Kidney (tissue), 14 donors: ENCODE measurements around the gene OLFM3. TPM values are rescaled to one million over a fixed set of nuclear protein-coding genes. Genes with fewer than 3 reads are reported as not detected.

Source experiments
- DNase-seq, 5 donors: peaks; one replicate each; pipeline ENCODE4 v3.0.0-alpha.2; 2013 to 2020
- FAIRE-seq: peaks from 2 replicates; lab custom pipeline; 2012; peaks lifted over from hg19 to GRCh38; lab: Jason Lieb, UNC
- H3K27ac ChIP-seq, 2 donors: one replicate each; pipeline ENCODE4 v1.7.0; 2013; ENCODE audit warnings: low read depth in 2 of 2, low read length in 2 of 2, inconsistent platforms in 1 of 2
- H3K27me3 ChIP-seq: one replicate; pipeline ENCODE4 v1.7.1; 2013; ENCODE audit warnings: low read length, inconsistent platforms; ENCODE audit not compliant: control insufficient read depth, insufficient read depth
- H3K36me3 ChIP-seq, 3 donors: one replicate each; pipeline versions ENCODE4 v1.7.0 to v1.7.1; 2013; ENCODE audit warnings: low read length in 3 of 3, control low read depth in 1 of 3, inconsistent platforms in 1 of 3; ENCODE audit not compliant: insufficient read depth in 3 of 3, control insufficient read depth in 2 of 3
- H3K4me1 ChIP-seq, 3 donors: one replicate each; pipeline versions ENCODE4 v1.7.0 to v1.7.1; 2013; ENCODE audit warnings: low read length in 3 of 3, inconsistent platforms in 1 of 3, low read depth in 1 of 3; ENCODE audit not compliant: control insufficient read depth in 2 of 3, insufficient read depth in 2 of 3
- H3K4me3 ChIP-seq, 3 donors: one replicate each; pipeline versions ENCODE4 v1.7.0 to v1.8.1; 2013; ENCODE audit warnings: low read length in 3 of 3, control low read depth in 1 of 3, inconsistent platforms in 1 of 3
- H3K9ac ChIP-seq, 3 donors: one replicate each; pipeline versions ENCODE4 v1.7.0 to v1.7.1; 2013; ENCODE audit warnings: low read length in 3 of 3, control low read depth in 1 of 3, inconsistent platforms in 1 of 3
- H3K9me3 ChIP-seq, 3 donors: one replicate each; pipeline versions ENCODE4 v1.7.0 to v1.7.1; 2013; ENCODE audit warnings: low read length in 3 of 3, control low read depth in 1 of 3, inconsistent platforms in 1 of 3; ENCODE audit not compliant: control insufficient read depth in 2 of 3, insufficient read depth in 1 of 3
- intact Hi-C: fragments of 100-400 bp; cut with DNase I; formaldehyde crosslinking; loops from one replicate; pipeline ENCODE4 v1.11.1; 2022
- polyA plus RNA-seq: library from polyadenylated mRNA; stranded (reverse); fragments of 350-450 nt; fragmentation: Illumina TruSeq; extraction: RNeasy Lipid Tissue Mini Kit (QIAGEN cat#74804); gene quantifications from one replicate; pipeline ENCODE4 v1.2.3, GENCODE V29; 2014; ENCODE audit warnings: low read depth, low replicate concordance; ENCODE audit not compliant: insufficient read depth
- total RNA-seq: library from RNA; stranded (reverse); fragmentation: NEBNext Ultra II Directional; extraction: Animal tissue kit (Norgen Biotek cat#: 25700); gene quantifications from one replicate; pipeline ENCODE4 v1.2.1, GENCODE V29; 2021
- TF ChIP-seq, protein P1 (sequence below): IDR thresholded peaks from 3 replicates; pipeline ENCODE4 v1.5.1; 2012; ENCODE audit warnings: mild to moderate bottlenecking, moderate library complexity, borderline replicate concordance; ENCODE audit not compliant: insufficient read depth; ENCODE audit errors: extremely low read depth
- donor health status: control.
- donor health status: control.
- donor health status: control.
- donor health status: control.
- donor health status: control.
- donor health status: DM: yes; HTN: yes; CAD: no.
- donor health status: Normal renal cell carcinoma (clear cell type).

OLFM3 gene
- total and polyA plus RNA-seq, 2 donors from 2014 or later: 0.41 TPM; not detected in 1

DNA sequence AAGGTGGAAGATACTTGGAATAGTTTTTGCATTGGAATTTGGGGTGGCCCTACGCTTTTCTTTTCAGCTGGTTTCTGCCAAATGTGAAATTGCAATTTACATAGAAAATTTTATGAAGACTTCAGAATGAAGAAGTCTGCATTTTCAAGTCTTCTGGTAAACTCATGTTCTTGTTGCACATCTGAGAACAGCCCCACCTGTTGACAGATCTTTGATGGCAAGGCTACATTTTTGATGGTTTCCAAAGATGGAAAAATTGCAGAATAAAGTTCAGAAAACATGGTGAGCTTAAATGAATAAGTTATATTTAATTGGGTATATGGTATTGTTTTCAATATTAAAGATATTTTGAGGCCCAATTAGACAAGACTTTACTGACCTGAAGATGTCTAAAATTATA is 25.4 kb downstream of the OLFM3 start:
- H3K9ac ChIP-seq: no peak overlapping the region
- H3K27ac ChIP-seq: no peak overlapping the region
- H3K36me3 ChIP-seq: no peaks in the 10 kb centered on the region
- H3K4me1 ChIP-seq: no peaks in the 10 kb centered on the region
- FAIRE-seq (no peak), DNase-seq (no peak)
- no peak overlapping the region for H3K4me3 ChIP-seq
- TF ChIP-seq, protein P1, sequence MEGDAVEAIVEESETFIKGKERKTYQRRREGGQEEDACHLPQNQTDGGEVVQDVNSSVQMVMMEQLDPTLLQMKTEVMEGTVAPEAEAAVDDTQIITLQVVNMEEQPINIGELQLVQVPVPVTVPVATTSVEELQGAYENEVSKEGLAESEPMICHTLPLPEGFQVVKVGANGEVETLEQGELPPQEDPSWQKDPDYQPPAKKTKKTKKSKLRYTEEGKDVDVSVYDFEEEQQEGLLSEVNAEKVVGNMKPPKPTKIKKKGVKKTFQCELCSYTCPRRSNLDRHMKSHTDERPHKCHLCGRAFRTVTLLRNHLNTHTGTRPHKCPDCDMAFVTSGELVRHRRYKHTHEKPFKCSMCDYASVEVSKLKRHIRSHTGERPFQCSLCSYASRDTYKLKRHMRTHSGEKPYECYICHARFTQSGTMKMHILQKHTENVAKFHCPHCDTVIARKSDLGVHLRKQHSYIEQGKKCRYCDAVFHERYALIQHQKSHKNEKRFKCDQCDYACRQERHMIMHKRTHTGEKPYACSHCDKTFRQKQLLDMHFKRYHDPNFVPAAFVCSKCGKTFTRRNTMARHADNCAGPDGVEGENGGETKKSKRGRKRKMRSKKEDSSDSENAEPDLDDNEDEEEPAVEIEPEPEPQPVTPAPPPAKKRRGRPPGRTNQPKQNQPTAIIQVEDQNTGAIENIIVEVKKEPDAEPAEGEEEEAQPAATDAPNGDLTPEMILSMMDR: no peak
- H3K9me3 ChIP-seq: no peaks in the 10 kb centered on the region
- intact Hi-C loops: no loop called here
- H3K27me3 ChIP-seq: no peaks in the 10 kb centered on the region

DNA sequence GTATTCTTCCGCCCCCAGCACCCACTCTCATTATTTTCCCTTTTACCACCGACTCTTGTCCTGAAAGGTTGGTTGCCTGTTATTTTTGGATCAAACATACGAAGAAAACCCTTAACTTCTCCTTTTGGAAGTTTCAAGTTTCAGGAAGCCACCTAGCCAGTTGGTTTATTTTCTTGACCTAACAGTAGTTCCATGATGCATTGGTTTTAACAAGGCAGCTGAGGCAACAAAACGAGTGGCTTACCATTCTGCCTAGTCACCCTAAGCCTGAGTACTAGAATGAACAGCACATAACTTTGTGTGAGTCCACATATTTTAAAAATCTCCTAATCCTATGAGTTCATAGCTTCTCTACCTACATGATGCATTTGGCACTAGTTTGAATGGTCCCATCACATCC is 28.9 kb downstream of the OLFM3 start:
- no peak for DNase-seq
- FAIRE-seq: no peak
- H3K9me3 ChIP-seq: no peaks in the 10 kb centered on the region
- no peak overlapping the region for H3K27ac ChIP-seq
- no peak overlapping the region for H3K4me3 ChIP-seq
- TF ChIP-seq, protein P1: no peak
- intact Hi-C loops: no loop called here
- no peaks in the 10 kb centered on the region for H3K4me1 ChIP-seq
- H3K36me3 ChIP-seq: no peaks in the 10 kb centered on the region
- no peak overlapping the region for H3K9ac ChIP-seq
- no peaks in the 10 kb centered on the region for H3K27me3 ChIP-seq

DNA sequence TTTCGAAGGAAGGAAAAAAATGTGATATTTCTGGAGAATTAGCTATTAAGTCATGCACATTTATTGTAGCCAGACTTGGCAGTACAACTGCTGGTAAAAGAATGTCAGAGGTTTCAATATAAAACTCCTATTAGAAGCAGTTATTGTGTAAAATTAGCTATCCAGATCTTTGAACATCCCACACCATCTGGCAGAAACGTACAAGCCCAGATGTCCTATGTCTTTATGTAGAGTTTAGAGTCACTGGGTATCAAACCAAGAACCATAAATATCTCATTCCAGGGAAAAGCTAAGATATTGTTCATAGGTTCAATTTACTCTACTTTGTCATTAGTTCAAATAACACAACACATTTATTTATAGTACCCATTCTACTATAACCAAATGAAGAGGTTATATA is 31.4 kb downstream of the OLFM3 start:
- Histone ChIP-seq H3K27me3 (no peaks in the 10 kb centered on the region), H3K9me3 (no peaks in the 10 kb centered on the region), H3K36me3 (no peaks in the 10 kb centered on the region), H3K4me1 (no peaks in the 10 kb centered on the region), H3K4me3 (no peak overlapping the region), H3K9ac (no peak overlapping the region), H3K27ac (no peak overlapping the region)
- DNase-seq: peak in 2 of 5 donors; percentile 58 to 68
- TF ChIP-seq, protein P1: no peak
- no peak for FAIRE-seq
- intact Hi-C loops: no loop called here

DNA sequence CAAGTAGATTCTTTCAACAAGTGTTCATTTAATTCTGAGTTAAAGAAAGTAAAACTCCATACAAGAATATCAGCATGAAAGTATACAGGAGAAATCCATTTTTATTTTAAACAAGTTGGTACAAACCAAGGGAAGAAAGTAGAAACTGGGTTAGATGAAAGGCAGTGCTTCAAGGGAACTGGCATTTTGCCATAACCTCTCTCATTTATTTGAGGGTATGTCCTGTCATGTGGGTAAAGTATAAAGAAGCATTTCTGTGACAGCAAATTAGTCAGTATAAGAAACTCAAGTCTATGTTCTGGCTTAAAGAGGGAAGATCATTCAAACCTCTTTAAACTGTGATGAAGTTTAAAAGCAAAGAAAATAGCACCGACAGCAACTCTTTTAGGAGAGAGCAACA is 32.0 kb downstream of the OLFM3 start:
- FAIRE-seq: no peak
- intact Hi-C loops: no loop called here

More for the DNA sequence above, 32.0 kb downstream of the OLFM3 start:
- no peaks in the 10 kb centered on the region for H3K4me1 ChIP-seq
- H3K27me3 ChIP-seq: no peaks in the 10 kb centered on the region
- H3K9me3 ChIP-seq: no peaks in the 10 kb centered on the region
- no peaks in the 10 kb centered on the region for H3K36me3 ChIP-seq
- H3K9ac ChIP-seq: no peak overlapping the region
- no peak overlapping the region for H3K27ac ChIP-seq
- TF ChIP-seq, protein P1: no peak
- no peak overlapping the region for H3K4me3 ChIP-seq
- peak in 1 of 5 donors; percentile 5 for DNase-seq
